Stimulated activated CD4-positive, alpha-beta T cell treated with anti-CD3 and anti-CD28 coated beads, Interleukin-1b, Interleukin-23, amount 100 ng/mL, for 24 hours (primary cell): Measurements from ENCODE around the gene DGUOK.

Experiments
- DNase-seq, 4 experiments: peaks; one replicate each; pipeline ENCODE4 v3.0.0-alpha.2; 2020; ENCODE audit warnings: low read depth in 4 of 4, low spot score in 1 of 4

Gene DGUOK

GRCh38 chr2:73994178-73994831 lies 67.6 kb downstream of the DGUOK start:
- DNase-seq: no peak

DNA sequence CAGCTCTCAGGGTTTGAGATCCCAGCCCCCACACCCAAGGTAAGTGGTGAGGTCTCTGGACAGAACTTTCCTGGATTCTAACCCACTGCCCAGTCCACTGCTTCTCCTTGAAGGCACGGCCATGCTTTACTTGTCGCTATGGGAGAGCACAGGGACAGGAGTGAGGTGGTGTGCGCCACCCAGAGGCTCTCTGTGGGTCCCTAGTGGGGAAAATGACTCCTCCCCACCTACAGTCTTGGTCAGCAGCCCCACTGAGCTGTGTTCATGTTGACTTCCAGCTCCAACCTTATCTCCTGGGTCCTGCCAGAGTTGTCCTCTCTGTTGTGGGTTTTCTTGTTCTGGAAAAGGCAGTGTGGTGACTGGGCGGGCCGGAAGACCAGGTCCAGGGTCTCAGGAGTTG lies 69.1 kb downstream of the DGUOK start:
- DNase-seq: no peak

DNA sequence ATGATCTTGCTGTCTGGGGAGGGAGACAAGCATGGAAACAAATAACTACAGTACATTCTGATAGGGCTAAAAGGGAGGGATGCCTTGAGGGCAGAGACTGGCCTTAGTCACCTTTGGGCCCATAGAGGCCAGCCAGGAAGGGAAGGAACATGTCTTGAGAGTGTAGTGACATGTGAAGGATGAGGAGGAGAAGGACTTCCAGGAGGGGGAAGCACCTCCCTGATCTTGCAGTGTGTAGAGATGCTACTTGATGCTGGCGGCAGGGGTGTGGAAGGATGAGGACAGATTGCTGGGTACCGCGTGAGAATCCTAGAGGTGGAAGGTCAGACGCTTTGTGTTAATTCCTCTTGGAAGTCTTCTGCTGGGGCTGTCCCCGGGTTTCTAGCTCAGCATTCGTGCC lies 71.1 kb downstream of the DGUOK start:
- DNase-seq: no peak

- DNase-seq: no peak
Observed at GRCh38 chr2:73998451-73998850, 71.8 kb downstream of the DGUOK start.

DNA sequence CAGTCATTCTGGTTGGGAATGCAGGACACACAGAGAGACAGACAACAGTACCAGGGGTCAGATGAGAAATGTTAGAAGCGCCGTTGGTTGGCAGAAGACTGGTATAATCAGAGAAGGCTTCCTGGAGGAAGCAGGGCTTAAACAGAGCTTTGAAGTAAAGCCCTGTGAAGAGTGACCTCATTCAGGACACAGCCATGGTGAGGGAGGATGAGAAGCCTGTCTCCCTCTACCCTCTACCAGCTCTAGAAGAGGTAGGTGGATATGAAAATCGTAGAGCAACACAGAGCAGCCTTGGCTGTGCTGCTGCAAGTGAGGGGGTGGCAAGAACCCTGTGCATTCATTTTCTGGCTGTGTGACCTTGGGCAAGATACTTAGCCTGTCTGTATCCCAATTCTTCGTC lies 72.3 kb downstream of the DGUOK start:
- no peak for DNase-seq

GRCh38 chr2:73999881-74000597 lies 73.4 kb downstream of the DGUOK start:
- no peak for DNase-seq

- no peak for DNase-seq
Observed at GRCh38 chr2:74000666-74001065, 74.0 kb downstream of the DGUOK start.

DNA sequence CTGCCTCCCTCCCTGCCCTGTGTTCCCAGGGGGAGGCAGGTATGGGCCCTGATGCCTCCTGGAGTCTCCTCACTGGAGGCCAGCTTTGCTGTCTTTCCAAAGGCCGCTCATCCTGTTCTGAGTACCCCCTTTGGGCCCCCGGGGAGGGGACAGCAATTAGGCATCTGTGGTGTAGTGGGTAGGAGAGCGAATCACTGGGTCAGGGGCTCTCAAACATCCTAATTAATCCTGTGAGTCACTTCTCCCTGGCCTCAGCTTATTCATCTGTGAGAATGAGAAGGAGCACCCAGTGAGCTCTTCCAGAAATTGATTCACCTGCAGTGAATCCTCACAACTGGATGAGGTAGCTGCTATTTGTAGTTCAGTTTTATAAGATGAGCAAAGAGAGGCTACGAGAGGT lies 74.4 kb downstream of the DGUOK start:
- no peak for DNase-seq

- DNase-seq: no peak
Observed at GRCh38 chr2:74001781-74002504, 75.3 kb downstream of the DGUOK start.

DNA sequence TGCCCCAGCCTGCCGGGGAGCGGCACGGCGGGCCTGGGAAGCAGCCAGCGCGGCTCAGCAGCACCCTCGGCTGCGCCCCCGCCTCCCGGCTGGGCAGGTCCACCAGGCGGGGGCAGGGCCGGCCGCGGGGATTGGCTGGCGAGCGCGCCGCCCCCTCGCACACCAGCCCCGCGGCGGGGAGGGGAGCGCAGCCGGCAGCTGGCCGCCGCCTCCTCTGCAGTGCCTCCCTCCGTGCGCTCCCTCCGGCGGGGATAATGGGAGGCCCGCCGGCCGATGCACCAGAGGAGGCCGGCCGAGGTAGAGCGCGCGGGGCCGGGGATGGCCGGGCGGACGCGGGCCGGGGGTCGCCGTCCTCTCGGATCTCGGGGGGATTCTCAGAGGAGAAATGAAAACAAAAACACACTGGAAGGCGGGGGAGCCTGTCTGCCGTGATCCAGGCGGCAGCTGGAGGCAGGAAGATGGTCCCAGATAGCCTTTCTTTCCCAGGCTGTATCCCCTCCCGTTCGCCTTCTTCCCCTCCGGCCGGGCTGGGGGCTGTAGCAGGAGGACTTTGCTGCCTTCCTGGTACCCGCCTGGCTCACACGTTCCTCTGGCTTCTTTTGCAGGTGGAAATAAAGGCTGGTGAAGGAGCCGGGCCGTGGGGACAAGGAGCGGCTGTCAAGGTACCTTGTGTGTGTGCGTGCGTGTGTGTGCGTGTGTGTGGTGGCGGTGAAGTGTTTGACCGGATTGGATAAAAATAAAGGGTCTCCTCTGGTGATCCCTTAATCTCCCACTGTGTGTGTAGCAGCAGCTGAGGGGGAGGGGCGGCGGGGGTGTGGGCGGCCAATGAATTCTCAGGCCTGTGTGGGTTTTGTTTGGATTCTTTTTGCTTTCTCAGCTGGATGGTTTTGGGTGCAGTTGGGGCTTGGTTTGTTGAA lies 76.1 kb downstream of the DGUOK start:
- DNase-seq: peak in 3 of 4 experiments; percentile 30 to 77 (median 65)

- DNase-seq: no peak
Observed at GRCh38 chr2:74003494-74004211, 77.0 kb downstream of the DGUOK start.

DNA sequence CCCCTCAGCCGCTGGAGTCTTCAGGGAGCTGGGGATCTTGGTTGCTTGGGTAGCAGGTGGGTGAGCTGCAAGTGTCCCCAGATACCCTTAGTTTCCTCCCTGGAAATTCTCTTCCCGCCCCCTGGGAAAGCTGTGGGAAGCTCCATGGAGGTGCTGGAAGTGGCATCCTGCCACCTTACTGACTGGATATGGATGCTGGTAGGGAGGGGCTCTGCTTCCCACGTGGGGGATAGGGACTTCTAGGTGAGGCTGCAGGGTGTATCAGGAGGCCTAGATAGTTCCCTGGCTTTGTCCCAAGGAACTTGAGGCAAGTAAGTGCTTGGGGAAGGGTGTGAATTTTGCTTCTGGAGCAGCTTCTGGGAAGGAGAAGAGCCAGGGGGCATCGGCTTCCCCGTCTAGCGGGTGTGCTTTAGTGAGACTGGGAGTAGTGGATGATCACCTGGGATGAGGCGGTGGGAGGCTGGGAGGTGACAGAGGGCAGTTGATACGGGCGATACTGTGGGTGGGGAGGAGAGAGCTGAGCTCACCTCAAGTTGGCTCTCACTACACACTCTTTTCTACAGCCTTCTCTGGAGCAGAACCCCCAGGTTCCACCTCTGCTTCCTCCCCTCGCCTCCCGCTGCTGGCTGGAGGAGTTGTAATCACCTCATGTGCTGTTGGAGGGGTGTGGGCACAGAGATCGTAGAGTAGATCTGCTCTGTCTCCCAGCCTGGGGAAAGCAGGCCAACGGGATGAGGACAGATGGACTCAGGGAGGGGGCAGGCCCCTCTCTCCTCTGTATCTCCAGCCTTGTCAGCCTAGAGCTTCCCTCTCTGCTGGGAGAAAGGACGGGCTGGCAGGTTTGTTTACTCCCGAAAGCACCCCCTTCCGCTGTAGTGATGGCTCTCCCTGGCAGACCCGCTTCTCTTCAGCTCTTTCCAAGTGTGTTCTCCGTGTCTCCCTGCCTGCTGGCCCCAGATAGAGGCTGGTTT lies 77.8 kb downstream of the DGUOK start:
- DNase-seq: no peak

DNA sequence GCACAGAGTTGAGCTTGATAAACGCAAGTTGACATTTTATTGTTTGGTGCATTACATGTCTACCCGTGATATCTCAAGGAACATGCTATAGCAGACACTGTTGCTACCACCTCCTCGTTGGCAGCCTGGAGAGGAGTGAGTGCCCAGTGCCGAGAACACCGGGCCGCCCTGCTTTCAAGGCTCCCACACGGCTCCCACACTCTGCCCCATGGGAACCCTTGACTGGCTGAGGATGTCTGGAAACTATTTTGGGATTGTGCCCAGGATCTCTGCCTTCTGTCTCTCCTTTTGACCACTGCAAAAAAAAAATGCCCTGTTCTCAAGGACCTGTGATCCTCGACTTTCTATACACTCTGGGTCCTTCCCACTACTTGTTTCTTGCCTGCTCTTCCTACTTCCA lies 79.1 kb downstream of the DGUOK start:
- DNase-seq: no peak

DNA sequence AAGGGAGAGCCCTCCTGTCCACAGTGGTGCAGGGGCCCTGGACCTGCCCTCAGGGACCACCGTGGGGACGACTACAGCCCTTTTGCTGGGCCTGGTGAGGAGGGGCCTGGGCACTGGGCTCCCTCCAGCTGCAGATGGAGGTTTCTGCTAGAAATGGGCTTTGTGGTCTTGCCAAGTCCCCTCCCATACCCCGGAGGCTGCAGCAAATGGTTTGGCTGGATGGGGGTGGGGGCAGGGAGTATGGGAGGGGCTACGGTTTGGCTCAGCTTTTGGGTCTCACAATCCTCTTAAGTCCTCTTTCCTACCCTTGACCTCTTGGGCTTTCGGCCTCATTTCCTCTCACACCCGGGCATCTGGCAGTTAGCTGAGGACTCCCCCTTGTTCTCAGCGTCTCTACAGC lies 79.8 kb downstream of the DGUOK start:
- DNase-seq: no peak

DNA sequence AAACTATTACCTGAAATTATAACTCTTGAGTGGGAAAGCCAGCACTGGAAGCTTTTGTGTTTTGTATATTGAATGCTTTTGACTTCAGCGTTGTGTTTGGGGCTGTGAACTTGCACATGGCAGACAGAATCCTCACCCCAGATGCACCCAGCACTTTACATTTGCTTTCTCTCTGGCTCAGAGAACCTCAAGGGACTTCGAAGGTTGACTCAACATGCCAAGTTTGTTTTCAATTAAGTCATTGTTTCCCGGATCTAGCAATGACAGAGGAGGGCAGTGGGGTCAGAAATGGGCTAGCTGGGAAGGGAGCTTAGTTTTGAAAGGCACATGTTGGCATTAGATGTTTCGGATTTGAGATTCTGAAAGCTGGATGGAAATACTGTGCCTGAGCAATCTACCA lies 80.4 kb downstream of the DGUOK start:
- no peak for DNase-seq

GRCh38 chr2:74007711-74008110 lies 81.0 kb downstream of the DGUOK start:
- DNase-seq: no peak
